ENCODE data around the gene TRIM9.

- TF ChIP-seq CTCF (conservative IDR thresholded peaks at IDR 0.05; ENCODE audit: low read depth in 2 of 2): no peak
- TF ChIP-seq REST (IDR thresholded peaks at IDR 0.05; ENCODE audit: unreplicated experiment): no peak
- no peak for TF ChIP-seq EZH2phosphoT487 (IDR thresholded peaks at IDR 0.05; ENCODE audit: unreplicated experiment)
- no peak for TF ChIP-seq EZH2 (IDR thresholded peaks at IDR 0.05; ENCODE audit: low read depth, unreplicated experiment)
- no peak for TF ChIP-seq JUNB (IDR thresholded peaks at IDR 0.05; ENCODE audit: unreplicated experiment)
- TF ChIP-seq CREB1 (CRISPR knock-in tag; IDR thresholded peaks at IDR 0.05; ENCODE audit: low read depth): no peak
- TF ChIP-seq POLR2AphosphoS5 (IDR thresholded peaks at IDR 0.05; ENCODE audit: low read depth): no peak
These were observed 59.2 kb downstream of the TRIM9 start for GRCh38 chr14:51035611-51036192.
